Keratinocyte (primary cell): ENCODE results near the gene TMPRSS6. TPM values are rescaled to one million over a fixed set of nuclear protein-coding genes. Genes with fewer than 3 reads are reported as not detected.

ENCODE experiments used
- DNase-seq: peaks from one replicate; pipeline ENCODE4 v3.0.0-alpha.2; 2011; ENCODE audit warnings: low read depth, missing footprints, low spot score
- FAIRE-seq: peaks from 2 replicates; lab custom pipeline; 2011; peaks lifted over from hg19 to GRCh38; lab: Jason Lieb, UNC
- H2AFZ ChIP-seq: 2 replicates; pipeline ENCODE4 v1.6.0; 2012; ENCODE audit warnings: low read length, control low read depth, inconsistent platforms; ENCODE audit not compliant: control insufficient read depth
- H3K27ac ChIP-seq: 2 replicates; pipeline ENCODE4 v1.5.1; 2011; ENCODE audit warnings: low read length; ENCODE audit not compliant: control insufficient read depth, insufficient read depth
- H3K27me3 ChIP-seq: 3 replicates; pipeline ENCODE4 v1.6.0; 2011; ENCODE audit warnings: low read length; ENCODE audit not compliant: control insufficient read depth, insufficient read depth; ENCODE audit errors: extremely low read depth
- H3K36me3 ChIP-seq, 2 experiments: 2 replicates in 1 of 2; 3 replicates in 1 of 2; pipeline ENCODE4 v1.5.1; 2011; ENCODE audit warnings: low read length in 2 of 2, mild to moderate bottlenecking in 1 of 2; ENCODE audit not compliant: control insufficient read depth in 2 of 2, insufficient read depth in 2 of 2; ENCODE audit errors: extremely low read depth in 1 of 2
- H3K4me1 ChIP-seq: 3 replicates; pipeline ENCODE4 v1.5.1; 2011; ENCODE audit warnings: low read length; ENCODE audit not compliant: control insufficient read depth, insufficient read depth; ENCODE audit errors: extremely low read depth
- H3K4me2 ChIP-seq: 3 replicates; pipeline ENCODE4 v1.6.0; 2011; ENCODE audit warnings: low read depth, low read length; ENCODE audit not compliant: control insufficient read depth, insufficient read depth; ENCODE audit errors: extremely low read depth
- H3K4me3 ChIP-seq, 3 experiments: fragments of 200-600 bp in 1 of 3; sonication (generic) in 1 of 3; 2 replicates in 2 of 3; 3 replicates in 1 of 3; pipeline ENCODE4 v1.5.1; 2011 to 2016; ENCODE audit warnings: low read length in 3 of 3, mild to moderate bottlenecking in 3 of 3, control low read depth in 2 of 3, inconsistent platforms in 1 of 3, low read depth in 1 of 3, mixed read lengths in 1 of 3, mixed run types in 1 of 3, moderate library complexity in 1 of 3; ENCODE audit not compliant: control insufficient read depth in 2 of 3, insufficient read depth in 2 of 3; ENCODE audit errors: extremely low read depth in 1 of 3
- H3K79me2 ChIP-seq: 2 replicates; pipeline ENCODE4 v1.6.0; 2012; ENCODE audit warnings: low read length; ENCODE audit not compliant: control insufficient read depth, insufficient read depth
- H3K9ac ChIP-seq: 3 replicates; pipeline ENCODE4 v1.6.0; 2011; ENCODE audit warnings: low read length; ENCODE audit not compliant: control insufficient read depth, insufficient read depth; ENCODE audit errors: extremely low read depth
- H3K9me1 ChIP-seq: 3 replicates; pipeline ENCODE4 v1.6.0; 2011; ENCODE audit warnings: low read length; ENCODE audit not compliant: control insufficient read depth, insufficient read depth; ENCODE audit errors: extremely low read depth
- H3K9me3 ChIP-seq: 2 replicates; pipeline ENCODE4 v1.5.1; 2012; ENCODE audit warnings: low read depth, low read length; ENCODE audit not compliant: control insufficient read depth
- H4K20me1 ChIP-seq: 3 replicates; pipeline ENCODE4 v1.6.0; 2011; ENCODE audit warnings: low read length; ENCODE audit not compliant: control insufficient read depth, insufficient read depth; ENCODE audit errors: extremely low read depth
- CTCF ChIP-seq, 3 experiments: IDR thresholded peaks in 1 of 3; conservative IDR thresholded peaks in 1 of 3; optimal IDR thresholded peaks in 1 of 3; 2 replicates in 2 of 3; 3 replicates in 1 of 3; pipeline versions ENCODE3 to v1.5.1; 2011; ENCODE audit warnings: low read length in 3 of 3, mild to moderate bottlenecking in 3 of 3, moderate library complexity in 2 of 3, control low read depth in 1 of 3, inconsistent platforms in 1 of 3; ENCODE audit not compliant: insufficient read depth in 2 of 3; ENCODE audit errors: extremely low read depth in 1 of 3
- EZH2 ChIP-seq: IDR thresholded peaks from one replicate; pipeline ENCODE4 v1.6.1; 2012; ENCODE audit warnings: inconsistent platforms, mild to moderate bottlenecking, low read length, moderate library complexity
- dilution Hi-C: fragments of 300-500 bp; cut with MboI; formaldehyde crosslinking; loops from one replicate; pipeline ENCODE4 v1.7.0; 2020; ENCODE audit warnings: low sequenced_read_pairs; ENCODE audit not compliant: extremely low pct_ligation_motif_present
- polyA plus RNA-seq, 5 experiments: library from polyadenylated mRNA; depleted of rRNA in 3 of 5; stranded (reverse) in 3 of 5; stranded (forward) in 1 of 5; unstranded in 1 of 5; fragments of >200 nt; gene quantifications; 1 replicate in 1 of 5; 2 replicates in 3 of 5; 3 replicates in 1 of 5; pipeline versions ENCODE4 v1.2.1 to v1.2.3, GENCODE V29; 2011 to 2012; ENCODE audit warnings: missing spikeins in 2 of 5, low read depth in 1 of 5, low replicate concordance in 1 of 5

Gene TMPRSS6
- polyA plus RNA-seq, 1 donor (not counting 4 experiments of a cell fraction or from before 2014, with no cell fraction given), result not detected

GRCh38 chr22:37145180-37146050, 35.9 kb upstream of the TMPRSS6 start:
- no peak overlapping the region for H3K9ac ChIP-seq
- peaks cover 27% of the 10 kb centered on the region for H3K4me1 ChIP-seq
- dilution Hi-C loops, result no loop called here
- H3K27ac ChIP-seq, result no peak overlapping the region
- no peak for FAIRE-seq
- H3K36me3 ChIP-seq, result no peaks in the 10 kb centered on the region
- no peak for TF ChIP-seq EZH2
- TF ChIP-seq CTCF (optimal IDR thresholded peaks at IDR 0.05 in 1 of 3, IDR thresholded peaks at IDR 0.05 in 1 of 3, conservative IDR thresholded peaks at IDR 0.05 in 1 of 3; ENCODE audit: extremely low read depth in 1 of 3, insufficient read depth in 2 of 3, low read length in 3 of 3), result no peak
- no peak for DNase-seq
- H3K9me1 ChIP-seq, result peaks cover 2% of the 10 kb centered on the region
- H2AFZ ChIP-seq, result no peak overlapping the region
- no peaks in the 10 kb centered on the region for H3K9me3 ChIP-seq
- H3K27me3 ChIP-seq, result no peaks in the 10 kb centered on the region
- no peak overlapping the region for H3K4me3 ChIP-seq
- H4K20me1 ChIP-seq, result no peaks in the 10 kb centered on the region
- H3K79me2 ChIP-seq, result no peaks in the 10 kb centered on the region
- peak overlapping the region; percentile 29 for H3K4me2 ChIP-seq

- Histone ChIP-seq H3K4me2 (peak overlapping the region; percentile 40), H3K9ac (no peak overlapping the region), H3K27me3 (no peaks in the 10 kb centered on the region), H3K4me1 (peaks cover 32% of the 10 kb centered on the region), H3K9me3 (no peaks in the 10 kb centered on the region), H3K4me3 (no peak overlapping the region), H3K27ac (no peak overlapping the region), H2AFZ (no peak overlapping the region), H4K20me1 (no peaks in the 10 kb centered on the region), H3K36me3 (no peaks in the 10 kb centered on the region), H3K9me1 (peaks cover 2% of the 10 kb centered on the region), H3K79me2 (no peaks in the 10 kb centered on the region)
- FAIRE-seq (no peak), DNase-seq (no peak)
- dilution Hi-C loops, result no loop called here
- TF ChIP-seq EZH2 (no peak), CTCF (optimal IDR thresholded peaks at IDR 0.05 in 1 of 3, IDR thresholded peaks at IDR 0.05 in 1 of 3, conservative IDR thresholded peaks at IDR 0.05 in 1 of 3; ENCODE audit: extremely low read depth in 1 of 3, insufficient read depth in 2 of 3, low read length in 3 of 3) (no peak)
Measured at GRCh38 chr22:37144180-37144554, 34.7 kb upstream of the TMPRSS6 start.
